Neural cell (in vitro differentiated cells): ENCODE data around the gene PDPK1.

Experiments used
- CTCF ChIP-seq: fragments of 450-650 bp; IDR thresholded peaks from 2 replicates; pipeline ENCODE4 v1.5.1; 2014; ENCODE audit warnings: antibody characterized with exemption, mild to moderate bottlenecking, moderate library complexity; ENCODE audit not compliant: poor library complexity, severe bottlenecking
- EP300 ChIP-seq: fragments of 450-650 bp; conservative IDR thresholded peaks from 2 replicates; pipeline ENCODE4 v1.6.1; 2014; ENCODE audit warnings: antibody characterized with exemption, mild to moderate bottlenecking, moderate library complexity; ENCODE audit not compliant: poor library complexity, severe bottlenecking
- EZH2 ChIP-seq: fragments of 200-600, 300-800 bp; shearing (Covaris generic), sonication (generic); IDR thresholded peaks from 2 replicates; pipeline ENCODE4 v1.6.1; 2014; ENCODE audit warnings: antibody characterized with exemption, low read length, borderline replicate concordance, mild to moderate bottlenecking; ENCODE audit not compliant: insufficient read depth, poor library complexity, severe bottlenecking
- RAD21 ChIP-seq: fragments of 450-650 bp; conservative IDR thresholded peaks from 2 replicates; pipeline ENCODE4 v1.6.1; 2014; ENCODE audit warnings: antibody characterized with exemption, mild to moderate bottlenecking, moderate library complexity
- TF ChIP-seq, protein P1 (sequence below): IDR thresholded peaks from 2 replicates; pipeline ENCODE4 v1.6.1; 2012; ENCODE audit warnings: borderline replicate concordance

DNA sequence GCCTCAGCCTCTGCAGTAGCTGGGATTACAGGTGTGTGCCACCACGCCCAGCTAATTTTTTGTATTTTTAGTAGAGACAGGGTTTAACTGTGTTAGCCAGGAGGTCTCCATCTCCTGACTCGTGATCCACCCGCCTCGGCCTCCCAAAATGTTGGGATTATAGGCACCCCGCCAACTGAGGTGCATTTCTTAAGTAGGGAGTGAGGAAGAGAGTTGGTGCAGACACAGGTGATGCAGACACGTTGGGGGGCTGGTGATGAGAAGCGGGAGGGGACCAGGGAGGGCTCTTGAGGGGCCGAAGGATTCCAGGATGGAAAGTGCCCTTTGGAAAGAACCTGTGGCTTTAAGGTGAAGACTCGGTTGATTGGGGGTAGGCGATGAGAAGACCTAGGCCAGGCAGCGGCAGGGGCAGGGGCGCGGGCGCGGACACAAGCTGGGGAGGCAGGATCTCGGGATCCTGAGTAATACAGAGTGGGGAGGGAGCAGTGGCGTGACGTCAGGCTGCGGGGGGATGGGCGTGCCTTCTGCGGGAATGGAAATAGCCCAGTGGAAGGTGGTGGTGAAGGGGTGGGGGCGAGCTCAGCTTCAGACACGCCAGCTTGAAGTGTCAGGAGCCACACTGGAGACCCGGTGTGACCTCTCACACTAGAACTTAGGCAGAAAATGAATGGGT lies 26.6 kb upstream of the PDPK1 start:
- TF ChIP-seq CTCF: no peak
- no peak for TF ChIP-seq EZH2
- TF ChIP-seq, protein P1, sequence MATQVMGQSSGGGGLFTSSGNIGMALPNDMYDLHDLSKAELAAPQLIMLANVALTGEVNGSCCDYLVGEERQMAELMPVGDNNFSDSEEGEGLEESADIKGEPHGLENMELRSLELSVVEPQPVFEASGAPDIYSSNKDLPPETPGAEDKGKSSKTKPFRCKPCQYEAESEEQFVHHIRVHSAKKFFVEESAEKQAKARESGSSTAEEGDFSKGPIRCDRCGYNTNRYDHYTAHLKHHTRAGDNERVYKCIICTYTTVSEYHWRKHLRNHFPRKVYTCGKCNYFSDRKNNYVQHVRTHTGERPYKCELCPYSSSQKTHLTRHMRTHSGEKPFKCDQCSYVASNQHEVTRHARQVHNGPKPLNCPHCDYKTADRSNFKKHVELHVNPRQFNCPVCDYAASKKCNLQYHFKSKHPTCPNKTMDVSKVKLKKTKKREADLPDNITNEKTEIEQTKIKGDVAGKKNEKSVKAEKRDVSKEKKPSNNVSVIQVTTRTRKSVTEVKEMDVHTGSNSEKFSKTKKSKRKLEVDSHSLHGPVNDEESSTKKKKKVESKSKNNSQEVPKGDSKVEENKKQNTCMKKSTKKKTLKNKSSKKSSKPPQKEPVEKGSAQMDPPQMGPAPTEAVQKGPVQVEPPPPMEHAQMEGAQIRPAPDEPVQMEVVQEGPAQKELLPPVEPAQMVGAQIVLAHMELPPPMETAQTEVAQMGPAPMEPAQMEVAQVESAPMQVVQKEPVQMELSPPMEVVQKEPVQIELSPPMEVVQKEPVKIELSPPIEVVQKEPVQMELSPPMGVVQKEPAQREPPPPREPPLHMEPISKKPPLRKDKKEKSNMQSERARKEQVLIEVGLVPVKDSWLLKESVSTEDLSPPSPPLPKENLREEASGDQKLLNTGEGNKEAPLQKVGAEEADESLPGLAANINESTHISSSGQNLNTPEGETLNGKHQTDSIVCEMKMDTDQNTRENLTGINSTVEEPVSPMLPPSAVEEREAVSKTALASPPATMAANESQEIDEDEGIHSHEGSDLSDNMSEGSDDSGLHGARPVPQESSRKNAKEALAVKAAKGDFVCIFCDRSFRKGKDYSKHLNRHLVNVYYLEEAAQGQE: no peak
- no peak for TF ChIP-seq EP300
- no peak for TF ChIP-seq RAD21
